T-cell (primary cell): Measurements from ENCODE around the gene STK35. TPM values are rescaled to one million over a fixed set of nuclear protein-coding genes. Genes with fewer than 3 reads are reported as not detected.

Source experiments
- ATAC-seq, 4 experiments: fragments of 200-7000 bp in 3 of 4; fragments of 150-1000 bp in 1 of 4; cut with Tn5 transposase; replicated peaks in 1 of 4; 1 replicate in 3 of 4; 2 replicates in 1 of 4; pipeline ENCODE4 v1.10.0; 2021; ENCODE audit warnings: moderate library complexity in 3 of 4, mild to moderate bottlenecking in 2 of 4, moderate number of reproducible peaks in 1 of 4
- CTCF ChIA-PET, 2 donors: fragments of 300-600 bp; sonication (Branson Sonifier 250); formaldehyde crosslinking; loops; one replicate each; lab custom pipeline; 2022; ENCODE audit warnings: antibody characterized with exemption in 2 of 2; lab: Charles Lee
- POLR2A ChIA-PET, 2 donors: fragments of 300-600 bp; sonication (Branson Sonifier 250); formaldehyde crosslinking; loops; one replicate each; lab custom pipeline; 2022; ENCODE audit warnings: antibody characterized with exemption in 2 of 2; lab: Charles Lee
- DNase-seq, 35 experiments: peaks; one replicate each; pipeline versions ENCODE4 v3.0.0 to v3.0.0-alpha.2; 2013 to 2023
- H3K27ac ChIP-seq: one replicate; pipeline ENCODE4 v1.5.1; 2013; ENCODE audit warnings: low read length
- H3K27me3 ChIP-seq, 2 experiments: replicated peaks in 1 of 2; 1 replicate in 1 of 2; 2 replicates in 1 of 2; pipeline versions ENCODE4 v1.6.1 to v1.7.0; 2013; ENCODE audit warnings: low read length in 1 of 2, mixed read lengths in 1 of 2; ENCODE audit not compliant: control insufficient read depth in 2 of 2, insufficient read depth in 2 of 2; ENCODE audit errors: extremely low read depth in 1 of 2
- H3K36me3 ChIP-seq, 2 donors: 1 replicate in 1 of 2; 2 replicates in 1 of 2; pipeline versions ENCODE4 v1.6.1 to v1.7.0; 2013; ENCODE audit warnings: low read length in 1 of 2; ENCODE audit not compliant: control insufficient read depth in 2 of 2, insufficient read depth in 1 of 2; ENCODE audit errors: extremely low read depth in 1 of 2
- H3K4me1 ChIP-seq, 2 experiments: 1 replicate in 1 of 2; 2 replicates in 1 of 2; pipeline versions ENCODE4 v1.6.1 to v1.7.0; 2013; ENCODE audit warnings: low read length in 2 of 2, mixed read lengths in 1 of 2; ENCODE audit not compliant: insufficient read depth in 2 of 2, control insufficient read depth in 1 of 2; ENCODE audit errors: extremely low read depth in 1 of 2
- H3K4me3 ChIP-seq, 2 donors: 1 replicate in 1 of 2; 2 replicates in 1 of 2; pipeline versions ENCODE4 v1.5.1 to v1.7.0; 2013; ENCODE audit warnings: mild to moderate bottlenecking in 2 of 2, low read length in 1 of 2, moderate library complexity in 1 of 2; ENCODE audit not compliant: control insufficient read depth in 1 of 2; ENCODE audit errors: extremely low read depth in 1 of 2
- H3K9me3 ChIP-seq: 2 replicates; pipeline ENCODE4 v1.7.0; 2013
- H3K27ac Mint-ChIP-seq, 2 donors: one replicate each; pipeline ENCODE4 v1.8.0; 2020 to 2021; ENCODE audit warnings: mild to moderate bottlenecking in 2 of 2, mixed read lengths in 2 of 2
- H3K27me3 Mint-ChIP-seq, 2 donors: one replicate each; pipeline ENCODE4 v1.8.0; 2021 to 2022; ENCODE audit warnings: mixed read lengths in 2 of 2
- H3K36me3 Mint-ChIP-seq: one replicate; pipeline ENCODE4 v1.8.0; 2021; ENCODE audit warnings: mixed read lengths
- H3K4me1 Mint-ChIP-seq, 3 donors: one replicate each; pipeline ENCODE4 v1.8.0; 2020 to 2022; ENCODE audit warnings: mixed read lengths in 3 of 3, mild to moderate bottlenecking in 1 of 3
- H3K4me3 Mint-ChIP-seq, 3 donors: one replicate each; pipeline ENCODE4 v1.8.0; 2020 to 2022; ENCODE audit warnings: mild to moderate bottlenecking in 3 of 3, mixed read lengths in 3 of 3, moderate library complexity in 3 of 3
- H3K9me3 Mint-ChIP-seq, 3 donors: one replicate each; pipeline ENCODE4 v1.8.0; 2020 to 2022; ENCODE audit warnings: mixed read lengths in 3 of 3
- WGBS: methylation state at CpG from one replicate; pipeline ENCODE4 v1.1.5; 2013; ENCODE audit warnings: missing lambda C conversion rate; ENCODE audit not compliant: insufficient coverage; 5-methylcytosine and 5-hydroxymethylcytosine counted together
- total RNA-seq, 35 experiments: library from RNA in 6 of 35; stranded (reverse) in 6 of 35; fragments of 120-200 nt in 1 of 35; gene quantifications; one replicate each; pipeline versions ENCODE4 v1.2.1 to v1.2.4 and lab custom pipeline; 2013 to 2026

Gene STK35
- total RNA-seq, 5 donors from 2014 or later (not counting 1 experiment from before 2014, with no cell fraction given): 16.2 to 20.6 (median 19.3) TPM

DNA sequence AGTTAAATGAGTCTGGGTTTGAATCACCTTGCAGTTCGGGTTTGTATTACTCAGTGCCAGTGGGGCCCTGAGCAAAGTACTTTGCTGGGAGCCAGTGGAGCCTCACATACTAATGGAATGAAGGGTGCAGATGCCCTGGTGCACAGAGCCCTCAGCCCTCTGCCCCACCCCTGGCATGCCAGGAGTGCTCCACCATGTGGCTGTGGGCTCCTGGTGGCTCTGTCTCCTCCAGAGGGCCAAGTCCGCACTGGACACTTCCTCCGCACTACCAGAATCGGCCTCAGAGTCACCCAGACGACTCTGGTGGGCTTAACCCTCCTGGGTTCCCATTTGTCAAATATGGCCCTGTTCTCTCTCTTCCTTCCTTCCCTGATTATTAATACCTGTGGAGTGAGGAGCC, 94.0 kb downstream of the STK35 start:
- CTCF ChIA-PET: no interaction called here
- Mint-ChIP-seq H3K9me3 (no peaks in the 10 kb centered on the region), H3K27ac (no peak overlapping the region), H3K4me1 (no peaks in the 10 kb centered on the region), H3K4me3 (no peak overlapping the region), H3K36me3 (no peaks in the 10 kb centered on the region), H3K27me3 (peaks cover 22 to 31% of the 10 kb centered on the region in 2 donors)
- no peak overlapping the region for H3K27ac ChIP-seq
- no peak overlapping the region for H3K4me3 ChIP-seq
- no peaks in the 10 kb centered on the region for H3K36me3 ChIP-seq
- ATAC-seq (no peak), DNase-seq (no peak)
- POLR2A ChIA-PET: no interaction called here
- WGBS: 80% methylated on average over 1 of the region's 5 CpGs
- H3K27me3 ChIP-seq: peaks cover 0 to 19% of the 10 kb centered on the region in 2 experiments
- H3K9me3 ChIP-seq: no peaks in the 10 kb centered on the region
- H3K4me1 ChIP-seq: no peaks in the 10 kb centered on the region

GRCh38 chr20:2197166-2197565, 95.5 kb downstream of the STK35 start:
- no peaks in the 10 kb centered on the region for H3K36me3 Mint-ChIP-seq
- Histone ChIP-seq H3K27me3 (peaks cover 0 to 19% of the 10 kb centered on the region in 2 experiments), H3K4me1 (no peaks in the 10 kb centered on the region), H3K27ac (no peak overlapping the region), H3K4me3 (no peak overlapping the region), H3K36me3 (no peaks in the 10 kb centered on the region), H3K9me3 (no peaks in the 10 kb centered on the region)
- H3K9me3 Mint-ChIP-seq: no peaks in the 10 kb centered on the region
- ChIA-PET CTCF (no interaction called here), POLR2A (interaction anchor here in 1 of 2 donors (0.5 kb wide), 1 partner anchor 397 kb away, joined by 3 read pairs; no protein-coding TSS in a partner anchor)
- no peak overlapping the region for H3K27ac Mint-ChIP-seq
- 64% methylated on average over 5 of the region's 7 CpGs for WGBS
- peaks cover 18 to 32% of the 10 kb centered on the region in 2 donors for H3K27me3 Mint-ChIP-seq
- H3K4me3 Mint-ChIP-seq: no peak overlapping the region
- ATAC-seq (no peak), DNase-seq (no peak)
- no peaks in the 10 kb centered on the region for H3K4me1 Mint-ChIP-seq

Other genes with a start within 250 kb of the STK35 start
- gene SIRPA, start 206.4 kb upstream of the STK35 start, total RNA-seq: under 1 TPM in 4 of 5 donors, not detected in 1; 0.15 to 0.72 (median 0.50) TPM
- not detected for gene PDYN, start 107.8 kb upstream of the STK35 start, total RNA-seq
- not detected for gene TGM3, start 194.2 kb downstream of the STK35 start, total RNA-seq